Stimulated activated CD4-positive, alpha-beta T cell treated with anti-CD3 and anti-CD28 coated beads, Interleukin-15, amount 100 ng/mL, for 1 hour (primary cell): ENCODE data around the gene GNMT.

Experiments
- DNase-seq, 2 donors: peaks; one replicate each; pipeline ENCODE4 v3.0.0-alpha.2; 2020; ENCODE audit warnings: low read depth in 1 of 2, low spot score in 1 of 2

GNMT gene

DNA sequence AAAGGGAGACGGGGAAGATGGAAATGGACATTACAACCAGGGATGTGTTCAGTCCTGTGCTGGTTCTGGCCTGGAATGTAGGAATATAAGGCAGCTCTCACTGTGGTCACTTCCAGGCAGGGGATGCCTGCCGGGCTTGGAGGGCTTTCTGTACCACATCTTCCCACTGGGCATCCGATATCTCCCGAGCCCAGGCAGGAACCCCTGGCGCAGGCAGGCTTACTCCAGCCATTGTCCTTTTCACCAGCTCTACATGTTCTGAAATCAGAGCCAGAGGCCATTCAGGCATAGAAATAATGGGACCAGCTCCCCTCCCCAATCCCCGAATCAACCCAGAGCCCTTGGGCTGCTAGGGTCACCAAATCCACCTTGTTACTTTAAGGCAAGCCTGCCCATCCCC, 51.8 kb downstream of the GNMT start:
- DNase-seq = no peak

DNA sequence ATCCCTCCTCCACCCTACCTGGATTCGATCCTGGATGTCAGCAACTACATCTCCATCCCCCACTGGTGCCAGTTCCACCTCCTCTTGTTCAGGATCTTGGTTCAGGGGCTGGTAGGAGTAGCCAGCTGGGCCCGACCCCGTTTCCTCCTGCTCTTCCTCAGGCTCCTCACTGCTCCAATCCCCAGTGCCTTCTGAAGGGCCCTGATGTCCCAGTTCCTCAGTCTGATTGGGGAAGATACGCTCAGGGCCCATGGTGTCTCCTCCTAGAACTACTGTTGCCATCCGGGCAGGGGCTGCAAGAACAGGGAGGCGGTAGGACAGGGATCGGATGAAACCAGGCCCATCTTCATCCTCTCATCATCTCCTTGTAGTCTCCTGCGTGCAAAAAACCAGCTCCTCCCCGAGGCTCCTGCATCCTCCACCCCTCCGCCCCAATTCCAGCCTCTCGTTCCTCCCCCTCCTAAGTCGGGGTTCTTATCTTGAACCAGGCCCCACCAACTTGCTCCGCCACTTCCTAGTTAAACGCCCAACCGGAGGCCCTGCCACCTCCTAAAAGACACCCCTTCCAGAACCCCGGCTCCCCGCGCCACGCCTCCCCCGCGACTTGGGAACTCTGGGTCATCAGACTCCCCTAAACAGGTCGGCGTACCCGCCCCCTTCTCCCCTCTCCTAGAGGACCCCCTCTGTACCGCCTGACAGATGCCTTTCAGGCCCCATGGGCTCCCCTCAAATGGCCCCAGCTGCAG, 52.7 kb downstream of the GNMT start:
- DNase-seq = no peak
